HepG2 (cell line): ENCODE measurements around the gene ARL5B. TPM values are rescaled to one million over a fixed set of nuclear protein-coding genes. Genes with fewer than 3 reads are reported as not detected.

ENCODE experiments used
- AKAP8 ChIP-seq: sonication (generic); formaldehyde crosslinking; IDR thresholded peaks from 2 replicates; pipeline ENCODE4 v1.5.1; 2020; ENCODE audit warnings: mild to moderate bottlenecking, missing genetic modification reagents
- ATF6 ChIP-seq: sonication (generic); formaldehyde crosslinking; conservative IDR thresholded peaks from 2 replicates; pipeline ENCODE4 v1.4.0; 2020; ENCODE audit warnings: missing genetic modification reagents
- FIP1L1 ChIP-seq: fragments of 200-400 bp; formaldehyde crosslinking; IDR thresholded peaks from 2 replicates; pipeline ENCODE4 v1.6.1; 2018; ENCODE audit warnings: low read depth, mild to moderate bottlenecking, low read length, moderate library complexity, borderline replicate concordance; ENCODE audit not compliant: insufficient read depth
- FOXC1 ChIP-seq: sonication (generic); formaldehyde crosslinking; IDR thresholded peaks from 2 replicates; pipeline ENCODE4 v1.8.0; 2022; ENCODE audit warnings: mild to moderate bottlenecking, missing genetic modification reagents, borderline replicate concordance
- HNF4A ChIP-seq: sonication (generic); formaldehyde crosslinking; IDR thresholded peaks from 2 replicates; pipeline ENCODE4 v1.4.0; 2020; ENCODE audit warnings: missing genetic modification reagents
- LRRFIP1 ChIP-seq: sonication (generic); formaldehyde crosslinking; conservative IDR thresholded peaks from 2 replicates; pipeline ENCODE4 v1.4.0; 2020; ENCODE audit warnings: missing genetic modification reagents
- MBD4 ChIP-seq: IDR thresholded peaks from 2 replicates; pipeline ENCODE4 v1.6.1; 2012; ENCODE audit warnings: low read length, inconsistent platforms, borderline replicate concordance
- NAIF1 ChIP-seq: sonication (generic); formaldehyde crosslinking; IDR thresholded peaks from 2 replicates; pipeline ENCODE4 v1.5.0; 2020; ENCODE audit warnings: mild to moderate bottlenecking, missing genetic modification reagents, borderline replicate concordance
- RBM22 ChIP-seq: fragments of 200-400 bp; formaldehyde crosslinking; optimal IDR thresholded peaks from 2 replicates; pipeline ENCODE3; 2017; ENCODE audit warnings: mild to moderate bottlenecking, low read length, moderate library complexity
- REST ChIP-seq, 2 experiments: IDR thresholded peaks; 2 replicates each; pipeline ENCODE4 v1.6.1; 2011 to 2012; ENCODE audit warnings: low read length in 2 of 2, borderline replicate concordance in 1 of 2, low read depth in 1 of 2, mild to moderate bottlenecking in 1 of 2, moderate library complexity in 1 of 2
- SPEN ChIP-seq: sonication (generic); formaldehyde crosslinking; IDR thresholded peaks from 2 replicates; pipeline ENCODE4 v1.5.1; 2020; ENCODE audit warnings: low read depth, mild to moderate bottlenecking, missing genetic modification reagents
- SRF ChIP-seq: IDR thresholded peaks from 2 replicates; pipeline ENCODE4 v1.6.1; 2011; ENCODE audit warnings: mild to moderate bottlenecking, low read depth, low read length, moderate library complexity
- TRIM22 ChIP-seq: fragments of 450-650 bp; IDR thresholded peaks from 2 replicates; pipeline ENCODE4 v1.6.1; 2017
- ZMAT3 ChIP-seq: sonication (generic); formaldehyde crosslinking; conservative IDR thresholded peaks from 2 replicates; pipeline ENCODE4 v1.7.0; 2021; ENCODE audit warnings: missing genetic modification reagents
- ZNF234 ChIP-seq: sonication (generic); formaldehyde crosslinking; conservative IDR thresholded peaks from 2 replicates; pipeline ENCODE4 v1.5.1; 2020; ENCODE audit warnings: mild to moderate bottlenecking, missing genetic modification reagents
- ZNF383 ChIP-seq: sonication (generic); formaldehyde crosslinking; IDR thresholded peaks from 2 replicates; pipeline ENCODE4 v1.4.0; 2020; ENCODE audit warnings: missing genetic modification reagents, mild to moderate bottlenecking, borderline replicate concordance
- ZNF746 ChIP-seq: sonication (generic); formaldehyde crosslinking; IDR thresholded peaks from 2 replicates; pipeline ENCODE4 v1.8.0; 2022; ENCODE audit warnings: mild to moderate bottlenecking, missing genetic modification reagents
- ZNF775 ChIP-seq: sonication (generic); formaldehyde crosslinking; IDR thresholded peaks from 2 replicates; pipeline ENCODE4 v1.4.0; 2020; ENCODE audit warnings: missing genetic modification reagents, mild to moderate bottlenecking, moderate library complexity, borderline replicate concordance
- ZNF792 ChIP-seq: IDR thresholded peaks from 2 replicates; pipeline ENCODE4 v1.6.1; 2016
- polyA plus RNA-seq, 8 experiments: library from polyadenylated mRNA; depleted of rRNA in 3 of 8; stranded (reverse) in 7 of 8; unstranded in 1 of 8; fragments of >200 nt; fragmentation: Illumina TruSeq in 4 of 8; extraction: Trizol in 4 of 8; gene quantifications; 2 replicates each; pipeline versions ENCODE4 v1.2.1 to v1.2.3, GENCODE V29; 2011 to 2016; ENCODE audit warnings: low read depth in 4 of 8, missing spikeins in 1 of 8, mixed read lengths in 1 of 8; ENCODE audit not compliant: insufficient read depth in 1 of 8
- total RNA-seq, 5 experiments: library from RNA; depleted of rRNA; stranded (reverse); fragments of >200 nt; fragmentation: Illumina TruSeq; extraction: Trizol; gene quantifications; 2 replicates each; pipeline ENCODE4 v1.2.3, GENCODE V29; 2016; ENCODE audit warnings: low read depth in 1 of 5

Gene ARL5B
- total and polyA plus RNA-seq, 2 of the 13 experiments (the other 11 are each of a cell fraction or from before 2014, with no cell fraction given), result 26.6 to 32.7 TPM

- TF ChIP-seq REST (IDR thresholded peaks at IDR 0.05; ENCODE audit: borderline replicate concordance in 1 of 2, low read depth in 1 of 2, low read length in 2 of 2) (peak in 1 of 2 experiments; percentile 11; a peak in 1 of 4 replicates), ZNF792 (0 out of 2 replicates have a peak, but pooled peaks have one; percentile 33), ZNF746 (CRISPR knock-in tag) (peak; percentile 43; the same call in 1 of the 2 replicates), ZNF775 (CRISPR knock-in tag) (no peak), FIP1L1 (no peak), NAIF1 (CRISPR knock-in tag) (peak; percentile 61; the same call in 1 of the 2 replicates), ZMAT3 (CRISPR knock-in tag) (no peak; the same call in none of the 2 replicates), RBM22 (no peak), SPEN (CRISPR knock-in tag) (peak; percentile 59; the same call in 1 of the 2 replicates), TRIM22 (no peak), ATF6 (CRISPR knock-in tag) (no peak), AKAP8 (CRISPR knock-in tag) (no peak), HNF4A (CRISPR knock-in tag) (no peak), ZNF383 (CRISPR knock-in tag) (no peak), SRF (0 out of 2 replicates have a peak, but pooled peaks have one; percentile 1), ZNF234 (CRISPR knock-in tag) (no peak), FOXC1 (CRISPR knock-in tag) (peak; percentile 79; the same call in 1 of the 2 replicates), MBD4 (no peak), LRRFIP1 (CRISPR knock-in tag) (no peak)
These were observed 7.8 kb upstream of the ARL5B start, which contains the start of gene NSUN6 (continued) for GRCh38 chr10:18651324-18652007.
